ENCODE data around the gene UQCC3. TPM values are rescaled to one million over a fixed set of nuclear protein-coding genes. Genes with fewer than 3 reads are reported as not detected.
"Not testable (repeated sequence)": the region's sequence is repeated elsewhere in the genome, so short reads cannot be mapped to it uniquely, and the experiment has no call there.

The UQCC3 gene
- total RNA-seq, 1 donor from 2014 or later, result 11.7 TPM

- no peaks in the 10 kb centered on the region for H3K9me3 Mint-ChIP-seq
- no peaks in the 10 kb centered on the region for H3K27me3 Mint-ChIP-seq
- H3K4me3 Mint-ChIP-seq, result no peak overlapping the region
- H3K36me3 Mint-ChIP-seq, result peaks cover 10% of the 10 kb centered on the region
- DNase-seq (ENCODE audit: extremely low spot score, unreplicated experiment), result no peak
- no peak for TF ChIP-seq CTCF (conservative IDR thresholded peaks at IDR 0.05)
- peaks cover 9% of the 10 kb centered on the region for H3K4me1 Mint-ChIP-seq (ENCODE audit: unreplicated experiment)
- H3K27ac Mint-ChIP-seq, result no peak overlapping the region
Measured at GRCh38 chr11:62687508-62688396, 16.3 kb downstream of the UQCC3 start.

GRCh38 chr11:62688491-62688890, 17.0 kb downstream of the UQCC3 start:
- Mint-ChIP-seq H3K4me3 (no peak overlapping the region), H3K9me3 (no peaks in the 10 kb centered on the region), H3K27me3 (no peaks in the 10 kb centered on the region), H3K27ac (no peak overlapping the region), H3K4me1 (ENCODE audit: unreplicated experiment) (peaks cover 9% of the 10 kb centered on the region), H3K36me3 (peaks cover 13% of the 10 kb centered on the region)
- DNase-seq (ENCODE audit: extremely low spot score, unreplicated experiment), result no peak
- TF ChIP-seq CTCF (conservative IDR thresholded peaks at IDR 0.05), result no peak

- TF ChIP-seq CTCF (conservative IDR thresholded peaks at IDR 0.05), result no peak
- Mint-ChIP-seq H3K27ac (peak within 1 kb of the TSS; percentile 29), H3K36me3 (peaks cover 15% of the 10 kb centered on the region), H3K27me3 (no peaks in the 10 kb centered on the region), H3K4me3 (peak within 1 kb of the TSS; percentile 58), H3K4me1 (ENCODE audit: unreplicated experiment) (peaks cover 10% of the 10 kb centered on the region), H3K9me3 (no peaks in the 10 kb centered on the region)
- no peak for DNase-seq (ENCODE audit: extremely low spot score, unreplicated experiment)
Measured at GRCh38 chr11:62689421-62690183, 18.1 kb downstream of the UQCC3 start, which contains the start of gene LRRN4CL. LRRN4CL (minus strand) TSS chr11:62689530; CDS start chr11:62688508, 1,022 bp downstream.

DNA sequence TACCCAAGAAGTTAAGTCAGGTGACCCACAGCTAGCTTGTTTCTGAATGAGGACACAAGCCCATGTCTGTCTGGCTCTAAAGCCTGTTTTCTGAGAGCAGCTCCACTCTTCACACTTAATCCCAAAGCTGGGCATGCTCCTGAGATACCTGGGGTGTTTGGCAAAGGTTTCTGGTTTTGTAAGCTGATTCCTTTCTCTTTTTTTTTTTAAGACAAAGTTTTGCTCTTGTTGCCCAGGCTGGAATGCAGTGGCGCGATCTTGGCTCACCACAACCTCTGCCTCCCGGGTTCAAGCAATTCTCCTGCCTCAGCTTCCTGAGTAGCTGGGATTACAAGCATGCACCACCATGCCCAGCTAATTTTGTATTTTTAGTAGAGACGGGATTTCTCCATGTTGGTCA, 22.2 kb downstream of the UQCC3 start:
- H3K9me3 Mint-ChIP-seq; H3K27me3 Mint-ChIP-seq; DNase-seq (ENCODE audit: extremely low spot score, unreplicated experiment); H3K27ac Mint-ChIP-seq; H3K4me3 Mint-ChIP-seq: not testable (repeated sequence)
- H3K36me3 Mint-ChIP-seq, result peaks cover 24% of the 10 kb centered on the region
- H3K4me1 Mint-ChIP-seq (ENCODE audit: unreplicated experiment), result peaks cover 11% of the 10 kb centered on the region

GRCh38 chr11:62694455-62695167, 23.1 kb downstream of the UQCC3 start:
- Mint-ChIP-seq H3K27me3 (no peaks in the 10 kb centered on the region), H3K4me1 (ENCODE audit: unreplicated experiment) (peaks cover 9% of the 10 kb centered on the region), H3K27ac (no peak overlapping the region), H3K4me3 (no peak overlapping the region), H3K9me3 (no peaks in the 10 kb centered on the region), H3K36me3 (peaks cover 26% of the 10 kb centered on the region)
- no peak for DNase-seq (ENCODE audit: extremely low spot score, unreplicated experiment)
- peak; percentile 88 for TF ChIP-seq CTCF (conservative IDR thresholded peaks at IDR 0.05)
